H7 (cell line): Measurements from ENCODE around the gene LBX1. TPM values are rescaled to one million over a fixed set of nuclear protein-coding genes. Genes with fewer than 3 reads are reported as not detected.

Source experiments
- total RNA-seq: library from RNA; depleted of rRNA; stranded (reverse); fragments of >200 nt; shearing (Covaris generic); gene quantifications from 2 replicates; pipeline ENCODE4 v1.2.3, GENCODE V29; 2014; rRNA removed

The LBX1 gene
- total RNA-seq, 1 experiment from 2014 or later, result not detected

Other genes with a start within 250 kb of the LBX1 start
- 106 and 107 TPM in 2 replicates for gene MRPL43, start 242.0 kb downstream of the LBX1 start, total RNA-seq
- 16.0 and 19.2 TPM in 2 replicates for gene TWNK, start 241.9 kb downstream of the LBX1 start, total RNA-seq
- 107 and 108 TPM in 2 replicates for gene LZTS2, start 229.7 kb downstream of the LBX1 start, total RNA-seq
- 2.3 and 5.1 TPM in 2 replicates for gene PDZD7, start 198.3 kb downstream of the LBX1 start, total RNA-seq
- gene SFXN3, start 198.2 kb downstream of the LBX1 start, total RNA-seq, result 4.1 and 5.6 TPM in 2 replicates
- 11.9 and 22.0 TPM in 2 replicates for gene KAZALD1, start 167.5 kb downstream of the LBX1 start, total RNA-seq
- 0.11 TPM in 1 of 2 replicates, not detected in the other for gene TLX1, start 98.2 kb downstream of the LBX1 start, total RNA-seq
- 13.0 and 13.2 TPM in 2 replicates for gene BTRC, start 124.7 kb upstream of the LBX1 start, total RNA-seq